ENCODE measurements around the gene NPFF. TPM values are rescaled to one million over a fixed set of nuclear protein-coding genes. Genes with fewer than 3 reads are reported as not detected.

The NPFF gene
- total RNA-seq, 2 experiments from 2014 or later: not detected

DNA sequence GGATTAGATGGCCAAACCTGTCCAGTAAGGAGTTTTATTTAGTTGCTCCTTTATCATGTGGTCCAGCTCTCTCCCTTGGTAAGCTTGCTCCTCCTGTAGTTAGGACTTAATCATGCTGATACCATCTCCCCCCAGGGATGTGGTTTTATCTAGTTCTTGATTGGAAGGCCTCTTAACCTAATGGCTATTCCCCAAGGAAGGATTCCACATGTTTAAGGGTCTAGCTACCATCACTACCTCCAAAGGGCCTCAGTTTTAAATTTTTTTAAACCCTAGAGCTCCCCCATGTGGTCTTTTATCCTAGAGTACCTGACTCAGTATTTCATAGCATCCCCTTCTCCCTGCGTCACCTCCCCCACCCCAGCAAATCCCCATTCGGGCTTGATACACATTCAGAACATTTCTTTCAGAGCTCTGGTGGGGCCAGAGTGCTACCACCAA, 30.5 kb downstream of the NPFF start:
- Mint-ChIP-seq H3K36me3 (ENCODE audit: low read depth) (peaks cover 73% of the 10 kb centered on the region), H3K27me3 (no peaks in the 10 kb centered on the region), H3K9me3 (no peaks in the 10 kb centered on the region), H3K4me3 (no peak overlapping the region), H3K27ac (peak overlapping the region; percentile 34), H3K4me1 (ENCODE audit: low read depth) (peaks cover 52% of the 10 kb centered on the region)
- CTCF ChIA-PET: interaction anchor here (0.6 to 7.7 kb wide), 15 partner anchors 9 to 301 kb away, joined by 3 to 66 read pairs (median 5); partner anchors contain the start of gene NPFF
- DNase-seq (no peak), ATAC-seq (no peak)
- POLR2A ChIA-PET: interaction anchor here (0.6 to 54.1 kb wide), 8 partner anchors 9 to 451 kb away, joined by 3 to 1494 read pairs (median 3); partner anchors contain the start of genes MAP3K12, NPFF, PCBP2 and TARBP2
- intact Hi-C loops (cut with micrococcal nuclease): no loop called here
- TF ChIP-seq, protein P1, sequence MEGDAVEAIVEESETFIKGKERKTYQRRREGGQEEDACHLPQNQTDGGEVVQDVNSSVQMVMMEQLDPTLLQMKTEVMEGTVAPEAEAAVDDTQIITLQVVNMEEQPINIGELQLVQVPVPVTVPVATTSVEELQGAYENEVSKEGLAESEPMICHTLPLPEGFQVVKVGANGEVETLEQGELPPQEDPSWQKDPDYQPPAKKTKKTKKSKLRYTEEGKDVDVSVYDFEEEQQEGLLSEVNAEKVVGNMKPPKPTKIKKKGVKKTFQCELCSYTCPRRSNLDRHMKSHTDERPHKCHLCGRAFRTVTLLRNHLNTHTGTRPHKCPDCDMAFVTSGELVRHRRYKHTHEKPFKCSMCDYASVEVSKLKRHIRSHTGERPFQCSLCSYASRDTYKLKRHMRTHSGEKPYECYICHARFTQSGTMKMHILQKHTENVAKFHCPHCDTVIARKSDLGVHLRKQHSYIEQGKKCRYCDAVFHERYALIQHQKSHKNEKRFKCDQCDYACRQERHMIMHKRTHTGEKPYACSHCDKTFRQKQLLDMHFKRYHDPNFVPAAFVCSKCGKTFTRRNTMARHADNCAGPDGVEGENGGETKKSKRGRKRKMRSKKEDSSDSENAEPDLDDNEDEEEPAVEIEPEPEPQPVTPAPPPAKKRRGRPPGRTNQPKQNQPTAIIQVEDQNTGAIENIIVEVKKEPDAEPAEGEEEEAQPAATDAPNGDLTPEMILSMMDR (IDR thresholded peaks at IDR 0.05): peak; percentile 43

DNA sequence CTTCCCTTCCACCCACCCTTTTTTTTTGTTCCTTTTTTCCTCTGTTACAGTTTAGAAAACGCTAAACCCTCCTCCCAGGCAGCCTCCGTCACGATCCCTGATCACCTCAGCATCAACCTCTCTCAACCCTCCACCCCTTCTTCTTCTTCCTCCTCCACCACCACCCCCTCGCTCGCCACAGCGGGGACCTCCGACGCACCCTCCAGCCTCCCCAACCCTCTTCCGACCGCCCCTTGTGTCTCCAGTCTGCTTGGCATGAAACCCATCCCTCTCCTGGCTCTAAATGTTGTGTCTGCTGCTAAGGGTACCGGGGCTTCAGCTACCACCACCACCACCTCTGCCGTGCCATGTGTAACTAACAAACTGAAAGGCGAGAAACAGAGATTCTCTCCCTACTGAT, 32.5 kb downstream of the NPFF start:
- ChIA-PET CTCF (interaction anchor here (0.8 to 7.7 kb wide), 12 partner anchors 9 to 449 kb away, joined by 3 to 66 read pairs (median 4); partner anchors contain the start of genes AAAS and NPFF), POLR2A (interaction anchor here (0.9 to 54.1 kb wide), 5 partner anchors 7 to 464 kb away, joined by 3 to 1494 read pairs (median 4); partner anchors contain the start of genes MAP3K12, NPFF, PCBP2 and TARBP2)
- intact Hi-C loops (cut with micrococcal nuclease): loop anchor here (5.0 kb wide), 1 partner anchor 32 kb away; the partner anchor contains the start of gene NPFF
- peaks cover 61% of the 10 kb centered on the region for H3K4me1 Mint-ChIP-seq (ENCODE audit: low read depth)
- H3K9me3 Mint-ChIP-seq: no peaks in the 10 kb centered on the region
- ATAC-seq (peak; percentile 31), DNase-seq (no peak)
- H3K36me3 Mint-ChIP-seq (ENCODE audit: low read depth): peaks cover 75% of the 10 kb centered on the region
- H3K27me3 Mint-ChIP-seq: no peaks in the 10 kb centered on the region
- peak overlapping the region; percentile 3 for H3K4me3 Mint-ChIP-seq
- H3K27ac Mint-ChIP-seq: peak overlapping the region; percentile 92
- TF ChIP-seq, protein P1 (IDR thresholded peaks at IDR 0.05): no peak

- H3K27me3 Mint-ChIP-seq: no peaks in the 10 kb centered on the region
- ATAC-seq: no peak
- H3K36me3 Mint-ChIP-seq (ENCODE audit: low read depth): peaks cover 74% of the 10 kb centered on the region
- peaks cover 61% of the 10 kb centered on the region for H3K4me1 Mint-ChIP-seq (ENCODE audit: low read depth)
- peak overlapping the region; percentile 32 for H3K4me3 Mint-ChIP-seq
- POLR2A ChIA-PET: interaction anchor here (0.9 to 54.1 kb wide), 4 partner anchors 6 to 108 kb away, joined by 3 to 1494 read pairs (median 749); partner anchors contain the start of genes MAP3K12, NPFF, PCBP2 and TARBP2
- intact Hi-C loops (cut with micrococcal nuclease): loop anchor here (5.0 kb wide), 1 partner anchor 33 kb away; the partner anchor contains the start of gene NPFF
- TF ChIP-seq, protein P1 (IDR thresholded peaks at IDR 0.05): no peak
- no peaks in the 10 kb centered on the region for H3K9me3 Mint-ChIP-seq
- H3K27ac Mint-ChIP-seq: peak overlapping the region; percentile 92
- CTCF ChIA-PET: interaction anchor here (0.7 to 7.7 kb wide), 10 partner anchors 8 to 448 kb away, joined by 3 to 66 read pairs (median 4); partner anchors contain the start of gene NPFF
- no peak for DNase-seq
These were observed 33.2 kb downstream of the NPFF start for GRCh38 chr12:53474077-53474476.

GRCh38 chr12:53472056-53472582, 35.2 kb downstream of the NPFF start:
- ChIA-PET CTCF (interaction anchor here (1.1 to 7.7 kb wide), 3 partner anchors 9 to 37 kb away, joined by 3 to 66 read pairs (median 6); partner anchors contain the start of gene NPFF), POLR2A (interaction anchor here (1.0 to 54.1 kb wide), 3 partner anchors 5 to 205 kb away, joined by 4 to 1494 read pairs (median 1494); partner anchors contain the start of genes MAP3K12, NPFF, PCBP2 and TARBP2)
- Mint-ChIP-seq H3K27ac (peak overlapping the region; percentile 76), H3K27me3 (no peaks in the 10 kb centered on the region), H3K9me3 (no peaks in the 10 kb centered on the region), H3K4me3 (no peak overlapping the region), H3K36me3 (ENCODE audit: low read depth) (peaks cover 82% of the 10 kb centered on the region), H3K4me1 (ENCODE audit: low read depth) (peaks cover 58% of the 10 kb centered on the region)
- intact Hi-C loops (cut with micrococcal nuclease): loop anchor here (5.0 kb wide), 1 partner anchor 35 kb away; the partner anchor contains the start of gene NPFF
- TF ChIP-seq, protein P1 (IDR thresholded peaks at IDR 0.05): no peak
- no peak for DNase-seq
- ATAC-seq: no peak

Measured in activated CD8-positive, alpha-beta T cell treated with anti-CD3 and anti-CD28 coated beads for 36 hours (primary cell).